HepG2 (cell line): ENCODE measurements around the gene BRPF1. TPM values are rescaled to one million over a fixed set of nuclear protein-coding genes. Genes with fewer than 3 reads are reported as not detected.

Source experiments
- NCOA2 ChIP-seq: sonication (generic); formaldehyde crosslinking; IDR thresholded peaks from 2 replicates; pipeline ENCODE4 v1.8.0; 2022; ENCODE audit warnings: inconsistent platforms
- NFAT5 ChIP-seq: sonication (generic); formaldehyde crosslinking; IDR thresholded peaks from 2 replicates; pipeline ENCODE4 v1.4.0; 2020; ENCODE audit warnings: missing genetic modification reagents
- SMAD9 ChIP-seq: sonication (generic); formaldehyde crosslinking; IDR thresholded peaks from 2 replicates; pipeline ENCODE4 v1.5.1; 2020; ENCODE audit warnings: mild to moderate bottlenecking, missing genetic modification reagents
- THAP7 ChIP-seq: sonication (generic); formaldehyde crosslinking; IDR thresholded peaks from 2 replicates; pipeline ENCODE4 v1.8.1; 2023; ENCODE audit warnings: mild to moderate bottlenecking, missing genetic modification reagents
- ZBED4 ChIP-seq: sonication (generic); formaldehyde crosslinking; IDR thresholded peaks from 2 replicates; pipeline ENCODE4 v1.4.0; 2020; ENCODE audit warnings: missing genetic modification reagents, borderline replicate concordance
- ZBTB21 ChIP-seq: sonication (generic); formaldehyde crosslinking; IDR thresholded peaks from 2 replicates; pipeline ENCODE4 v1.4.0; 2020; ENCODE audit warnings: missing genetic modification reagents
- ZFP36L2 ChIP-seq: sonication (generic); formaldehyde crosslinking; IDR thresholded peaks from 2 replicates; pipeline ENCODE4 v1.4.0; 2020; ENCODE audit warnings: missing genetic modification reagents
- ZFP62 ChIP-seq: sonication (generic); formaldehyde crosslinking; IDR thresholded peaks from 2 replicates; pipeline ENCODE4 v1.4.0; 2020; ENCODE audit warnings: missing genetic modification reagents
- ZNF124 ChIP-seq: sonication (generic); formaldehyde crosslinking; IDR thresholded peaks from 2 replicates; pipeline ENCODE4 v1.4.0; 2020; ENCODE audit warnings: missing genetic modification reagents
- ZNF136 ChIP-seq: sonication (generic); formaldehyde crosslinking; IDR thresholded peaks from 2 replicates; pipeline ENCODE4 v1.8.1; 2022; ENCODE audit warnings: low read depth, mild to moderate bottlenecking, moderate library complexity, missing genetic modification reagents
- ZNF382 ChIP-seq: sonication (generic); formaldehyde crosslinking; IDR thresholded peaks from 2 replicates; pipeline ENCODE4 v1.5.0; 2020; ENCODE audit warnings: missing genetic modification reagents, mild to moderate bottlenecking, borderline replicate concordance
- ZNF713 ChIP-seq: sonication (generic); formaldehyde crosslinking; IDR thresholded peaks from 2 replicates; pipeline ENCODE4 v1.4.0; 2020; ENCODE audit warnings: mild to moderate bottlenecking, missing genetic modification reagents
- ZSCAN9 ChIP-seq: IDR thresholded peaks from 2 replicates; pipeline ENCODE4 v1.6.1; 2016; ENCODE audit warnings: borderline replicate concordance
- polyA plus RNA-seq, 8 experiments: library from polyadenylated mRNA; depleted of rRNA in 3 of 8; stranded (reverse) in 7 of 8; unstranded in 1 of 8; fragments of >200 nt; fragmentation: Illumina TruSeq in 4 of 8; extraction: Trizol in 4 of 8; gene quantifications; 2 replicates each; pipeline versions ENCODE4 v1.2.1 to v1.2.3, GENCODE V29; 2011 to 2016; ENCODE audit warnings: low read depth in 4 of 8, missing spikeins in 1 of 8, mixed read lengths in 1 of 8; ENCODE audit not compliant: insufficient read depth in 1 of 8
- total RNA-seq, 5 experiments: library from RNA; depleted of rRNA; stranded (reverse); fragments of >200 nt; fragmentation: Illumina TruSeq; extraction: Trizol; gene quantifications; 2 replicates each; pipeline ENCODE4 v1.2.3, GENCODE V29; 2016; ENCODE audit warnings: low read depth in 1 of 5
- TF ChIP-seq, protein P1 (sequence below): sonication (generic); formaldehyde crosslinking; IDR thresholded peaks from 2 replicates; pipeline ENCODE4 v1.4.0; 2020; ENCODE audit warnings: missing genetic modification reagents

The BRPF1 gene
- total and polyA plus RNA-seq, 2 of the 13 experiments (the other 11 are each of a cell fraction or from before 2014, with no cell fraction given): 7.3 to 10.0 TPM

- TF ChIP-seq ZSCAN9 (CRISPR knock-in tag) (peak; percentile 95), NCOA2 (CRISPR knock-in tag) (peak; percentile 61; the same call in 1 of the 2 replicates), ZFP62 (CRISPR knock-in tag) (no peak), THAP7 (CRISPR knock-in tag) (0 out of 2 replicates have a peak, but pooled peaks have one; percentile 55), ZNF382 (CRISPR knock-in tag) (no peak), ZBTB21 (CRISPR knock-in tag) (peak; percentile 75; the same call in 1 of the 2 replicates), ZNF136 (CRISPR knock-in tag) (no peak), ZFP36L2 (peak; percentile 92; the same call in 1 of the 2 replicates), ZNF713 (CRISPR knock-in tag) (no peak), ZBED4 (peak; percentile 81; the same call in 1 of the 2 replicates), ZNF124 (CRISPR knock-in tag) (0 out of 2 replicates have a peak, but pooled peaks have one; percentile 33), SMAD9 (peak; percentile 85; the same call in 1 of the 2 replicates), NFAT5 (CRISPR knock-in tag) (peak; percentile 90; the same call in 1 of the 2 replicates)
- TF ChIP-seq, protein P1, sequence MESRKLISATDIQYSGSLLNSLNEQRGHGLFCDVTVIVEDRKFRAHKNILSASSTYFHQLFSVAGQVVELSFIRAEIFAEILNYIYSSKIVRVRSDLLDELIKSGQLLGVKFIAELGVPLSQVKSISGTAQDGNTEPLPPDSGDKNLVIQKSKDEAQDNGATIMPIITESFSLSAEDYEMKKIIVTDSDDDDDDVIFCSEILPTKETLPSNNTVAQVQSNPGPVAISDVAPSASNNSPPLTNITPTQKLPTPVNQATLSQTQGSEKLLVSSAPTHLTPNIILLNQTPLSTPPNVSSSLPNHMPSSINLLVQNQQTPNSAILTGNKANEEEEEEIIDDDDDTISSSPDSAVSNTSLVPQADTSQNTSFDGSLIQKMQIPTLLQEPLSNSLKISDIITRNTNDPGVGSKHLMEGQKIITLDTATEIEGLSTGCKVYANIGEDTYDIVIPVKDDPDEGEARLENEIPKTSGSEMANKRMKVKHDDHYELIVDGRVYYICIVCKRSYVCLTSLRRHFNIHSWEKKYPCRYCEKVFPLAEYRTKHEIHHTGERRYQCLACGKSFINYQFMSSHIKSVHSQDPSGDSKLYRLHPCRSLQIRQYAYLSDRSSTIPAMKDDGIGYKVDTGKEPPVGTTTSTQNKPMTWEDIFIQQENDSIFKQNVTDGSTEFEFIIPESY (CRISPR knock-in tag): peak; percentile 43; the same call in 1 of the 2 replicates
Observed at GRCh38 chr3:9704347-9705322, 26.9 kb upstream of the BRPF1 start (continued).
